Measurements from ENCODE around the gene UGT8.

UGT8 gene

DNA sequence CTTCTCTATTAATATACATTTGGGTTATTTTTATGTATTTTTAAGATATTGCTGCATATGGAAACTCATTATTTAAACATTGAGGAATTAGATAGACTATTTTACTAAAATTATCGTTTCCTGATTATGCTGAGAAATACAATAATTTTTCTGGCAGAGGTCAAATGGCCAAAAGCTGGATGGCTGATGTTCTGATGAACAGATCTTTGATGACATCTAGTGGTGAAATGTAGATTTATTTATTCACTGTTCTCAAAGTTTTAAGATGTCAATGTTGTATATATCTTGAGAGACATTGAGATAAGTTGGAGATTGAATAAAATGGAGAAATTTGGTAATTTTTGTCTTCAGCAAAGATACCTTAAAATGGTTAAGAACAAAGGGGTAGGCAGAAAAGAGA is 96.2 kb downstream of the UGT8 start:
- DNase-seq, result peak; percentile 24

DNA sequence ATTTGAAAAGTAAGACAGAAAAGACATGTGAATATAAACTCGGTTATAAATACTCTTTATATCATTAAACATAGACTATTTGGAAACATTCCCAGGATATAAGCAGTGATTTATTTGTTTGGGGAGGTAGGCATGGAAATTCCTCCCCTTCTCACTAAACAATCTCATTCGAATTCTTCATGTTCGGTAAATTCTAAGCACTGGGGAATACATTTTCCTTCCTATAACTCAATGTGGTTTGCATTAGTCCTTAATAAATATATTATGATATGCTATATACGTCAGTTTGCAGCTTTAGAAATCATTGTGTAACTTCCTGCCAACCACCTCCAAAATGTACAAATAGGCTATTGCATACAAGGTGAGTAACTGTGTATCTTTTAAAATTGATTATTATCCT is 99.6 kb downstream of the UGT8 start:
- no peak for DNase-seq

DNA sequence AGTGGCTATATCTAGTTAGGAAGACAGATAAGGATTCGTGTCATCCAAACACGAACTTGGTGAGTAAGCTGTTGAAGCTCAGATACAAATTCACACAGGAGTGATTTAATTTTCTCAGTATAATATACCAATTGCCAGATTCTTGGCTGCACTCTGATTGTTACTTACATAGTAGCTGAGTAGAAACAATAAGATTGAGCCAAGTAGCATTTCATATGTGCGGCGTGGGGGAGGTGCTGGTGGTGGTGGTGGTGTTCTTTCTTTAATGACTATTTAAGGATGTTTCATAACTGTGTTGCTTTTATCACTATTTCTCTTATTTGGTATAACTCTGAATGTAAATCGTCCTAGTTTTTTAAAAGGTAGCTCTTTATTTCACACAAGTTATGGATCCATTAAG is 102.9 kb downstream of the UGT8 start:
- no peak for DNase-seq

DNA sequence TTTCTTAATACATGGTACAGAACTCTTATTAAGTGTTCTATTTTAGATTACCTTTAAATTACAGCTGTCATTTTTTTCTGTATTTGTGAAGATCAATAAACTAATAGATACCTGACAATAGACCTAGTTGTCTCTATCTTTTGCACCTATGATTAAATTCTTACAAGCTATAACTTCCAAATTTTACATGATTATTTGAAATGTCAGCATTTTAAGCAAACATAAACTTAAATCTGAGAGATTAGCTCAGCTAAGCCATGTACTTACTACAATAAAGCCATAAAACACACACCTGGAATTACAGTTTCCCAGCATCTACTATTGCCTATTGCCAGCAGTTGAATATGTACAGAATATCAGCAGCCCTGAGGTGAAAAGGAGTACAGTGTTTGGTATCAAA is 118.8 kb downstream of the UGT8 start:
- no peak for DNase-seq

DNA sequence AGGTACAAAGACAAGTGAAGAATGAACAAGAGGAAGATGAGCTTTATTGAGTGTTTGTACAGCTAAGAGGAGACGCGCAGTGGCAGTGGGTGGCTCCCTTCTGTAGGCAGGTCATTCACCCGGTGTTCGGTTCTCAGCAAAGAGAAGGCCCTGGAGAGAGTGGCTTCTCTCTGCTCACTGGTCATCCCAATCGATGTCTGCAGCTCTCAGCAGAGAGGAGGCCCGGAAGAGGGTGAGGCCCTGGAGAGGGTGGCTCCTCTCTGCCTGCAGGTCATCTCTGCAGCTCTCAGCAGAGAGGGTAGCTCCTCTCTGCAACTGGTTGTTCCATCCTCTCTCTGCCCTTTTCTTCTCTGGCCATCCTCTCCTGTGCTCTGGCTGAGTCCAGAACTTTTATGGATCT is 126.5 kb downstream of the UGT8 start:
- DNase-seq, result no peak

DNA sequence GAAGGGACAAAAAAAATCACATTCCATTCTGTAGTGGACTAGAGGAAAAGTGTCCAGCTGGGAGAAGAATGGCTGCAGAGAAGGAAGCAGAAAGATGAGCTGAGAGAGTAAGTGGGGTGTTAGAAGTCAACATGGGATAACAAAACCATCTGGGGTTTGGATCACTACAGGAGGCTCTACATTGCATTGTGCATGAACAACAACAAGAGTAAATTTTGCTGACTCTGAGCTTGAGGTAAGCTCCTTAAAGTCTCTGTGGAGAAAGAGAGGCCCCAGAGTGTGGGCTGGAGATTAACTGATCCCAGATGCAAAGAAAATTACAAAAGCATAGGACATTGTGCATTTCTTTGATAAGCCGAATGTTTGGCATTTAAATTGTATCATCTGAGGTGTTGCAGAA is 128.9 kb downstream of the UGT8 start:
- DNase-seq, result no peak

Measured in activated CD4-positive, alpha-beta T cell treated with anti-CD3 and anti-CD28 coated beads, Interleukin-2, amount 50 U/mL, for 16 hours (primary cell).